Right ventricle myocardium superior (tissue), 1 donor: ENCODE measurements around the gene SEMA4D. TPM values are rescaled to one million over a fixed set of nuclear protein-coding genes. Genes with fewer than 3 reads are reported as not detected.

ENCODE experiments used
- ATAC-seq: fragments of 200-7000 bp; cut with Tn5 transposase; one replicate; pipeline ENCODE4 v1.9.1; 2020; ENCODE audit warnings: mild to moderate bottlenecking; ENCODE audit not compliant: poor library complexity
- DNase-seq: peaks from one replicate; pipeline ENCODE4 v3.0.0-alpha.2; 2020
- intact Hi-C: fragments of 100-400 bp; cut with DNase I; formaldehyde crosslinking; loops from one replicate; pipeline ENCODE4 v1.11.2; 2022
- total RNA-seq: library from RNA; stranded (reverse); fragmentation: NEBNext Ultra II Directional; extraction: Animal tissue kit (Norgen Biotek cat#: 25700); gene quantifications from one replicate; pipeline ENCODE4 v1.2.1, GENCODE V29; 2021
- donor health status: DM: no; HTN: yes; CAD: no; lungs with severe emphysema.

The SEMA4D gene
- total RNA-seq, 1 donor from 2014 or later, result 18.7 TPM

DNA sequence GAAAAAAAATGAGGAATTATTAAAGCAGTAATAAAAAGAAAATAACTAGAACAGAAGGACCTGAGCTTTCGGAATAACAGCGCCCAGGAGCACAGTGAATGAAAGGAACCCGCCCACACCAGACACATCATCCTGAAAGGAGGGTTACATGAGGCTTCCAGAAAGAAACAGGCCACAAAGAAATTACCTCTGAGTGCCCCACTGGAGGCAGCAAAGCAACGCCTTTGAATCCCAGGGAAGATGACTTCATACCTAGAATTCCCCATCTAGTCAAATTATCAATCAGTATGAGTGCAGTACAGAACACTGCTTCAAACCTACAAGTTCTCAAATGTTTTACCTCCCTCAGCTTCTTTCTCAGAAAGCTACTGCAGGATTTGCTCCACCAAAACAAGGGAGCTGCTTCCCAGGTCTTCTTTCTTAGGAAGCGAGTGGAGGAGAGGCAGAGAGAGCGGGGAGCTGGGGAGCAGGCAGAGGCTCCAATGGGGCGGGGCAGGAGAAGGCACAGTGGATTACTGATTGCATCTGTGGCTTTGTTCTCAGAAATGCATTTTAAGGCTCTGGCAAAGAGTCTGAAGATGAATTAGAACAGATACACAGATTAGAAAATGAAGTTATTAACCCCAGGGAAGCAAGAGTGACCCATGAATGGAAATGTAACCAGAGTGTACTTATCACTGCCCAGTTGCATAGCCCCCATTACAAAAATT is 87.1 kb downstream of the SEMA4D start:
- intact Hi-C loops, result no loop called here
- no peak for DNase-seq
- ATAC-seq, result no peak

GRCh38 chr9:89410022-89410421 is 87.9 kb downstream of the SEMA4D start:
- ATAC-seq (no peak), DNase-seq (peak; percentile 1)
- intact Hi-C loops, result no loop called here

GRCh38 chr9:89409466-89409865 is 88.4 kb downstream of the SEMA4D start:
- ATAC-seq (no peak), DNase-seq (no peak)
- intact Hi-C loops, result no loop called here

GRCh38 chr9:89408628-89409101 is 89.2 kb downstream of the SEMA4D start:
- intact Hi-C loops, result no loop called here
- no peak for ATAC-seq
- no peak for DNase-seq

- ATAC-seq, result no peak
- DNase-seq, result no peak
These were observed 90.8 kb downstream of the SEMA4D start for GRCh38 chr9:89407070-89407469.

GRCh38 chr9:89405826-89406225 is 92.1 kb downstream of the SEMA4D start:
- DNase-seq (peak; percentile 73), ATAC-seq (peak; percentile 58)
- intact Hi-C loops, result no loop called here

More at GRCh38 chr9:89407070-89407469, 90.8 kb downstream of the SEMA4D start:
- intact Hi-C loops, result no loop called here

DNA sequence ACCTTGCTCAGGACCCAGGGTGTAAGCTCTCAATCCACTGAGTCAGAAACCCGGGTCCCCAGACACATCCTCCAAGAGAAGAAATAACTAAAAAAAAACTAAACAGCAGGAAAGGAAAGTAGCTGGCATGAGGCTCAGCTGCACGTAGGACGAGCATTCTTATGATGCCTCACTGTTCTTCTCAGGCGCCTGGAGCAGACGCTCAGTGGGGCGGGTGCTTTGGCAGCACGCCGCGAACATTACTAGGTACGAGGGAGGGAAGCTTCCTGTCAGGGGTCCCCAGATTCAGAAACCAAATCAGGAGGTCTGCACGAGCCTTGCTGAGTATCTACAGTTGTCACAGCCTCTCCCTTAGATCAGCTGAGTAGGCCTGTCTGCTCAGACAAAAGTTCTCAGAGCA is 93.8 kb downstream of the SEMA4D start:
- DNase-seq (no peak), ATAC-seq (no peak)
- intact Hi-C loops, result no loop called here

DNA sequence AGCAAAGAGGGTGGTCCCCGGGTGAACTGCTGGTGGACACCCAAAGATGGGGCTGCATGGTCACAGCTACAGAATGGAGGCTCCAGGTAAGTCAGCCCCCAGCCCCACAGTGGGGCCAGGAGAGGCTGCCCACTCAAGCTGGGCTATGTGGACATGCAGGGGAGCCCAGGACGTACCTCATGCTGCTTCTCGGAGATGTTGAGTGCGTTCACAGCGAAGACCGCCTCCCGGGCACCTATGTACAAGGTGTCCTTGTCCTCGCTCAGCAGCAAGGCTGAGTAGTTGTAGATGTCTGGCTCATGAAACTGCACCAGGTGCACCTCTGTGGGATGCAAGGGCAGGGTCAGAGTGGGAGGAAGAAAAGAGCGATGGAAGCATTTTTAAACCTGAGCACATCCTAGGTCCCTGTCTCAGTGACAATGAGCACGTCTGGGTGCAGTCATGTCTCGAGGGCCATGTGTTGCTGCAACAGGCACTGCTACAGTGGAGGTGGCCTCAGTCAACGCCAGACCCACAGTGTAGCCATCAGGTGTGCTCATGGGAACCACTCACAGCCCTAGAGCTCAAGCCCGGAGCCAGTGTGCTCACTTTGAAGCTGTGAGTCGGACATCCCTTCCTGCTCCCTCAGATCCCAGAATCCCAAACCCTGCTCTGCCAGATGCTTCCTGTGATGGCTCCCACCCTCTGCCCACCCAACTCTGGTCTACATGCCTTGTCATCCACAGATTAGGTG is 95.1 kb downstream of the SEMA4D start:
- DNase-seq (no peak), ATAC-seq (no peak)
- intact Hi-C loops, result no loop called here

GRCh38 chr9:89400403-89401116 is 97.4 kb downstream of the SEMA4D start:
- ATAC-seq (peak; percentile 70), DNase-seq (no peak)
- intact Hi-C loops, result no loop called here

DNA sequence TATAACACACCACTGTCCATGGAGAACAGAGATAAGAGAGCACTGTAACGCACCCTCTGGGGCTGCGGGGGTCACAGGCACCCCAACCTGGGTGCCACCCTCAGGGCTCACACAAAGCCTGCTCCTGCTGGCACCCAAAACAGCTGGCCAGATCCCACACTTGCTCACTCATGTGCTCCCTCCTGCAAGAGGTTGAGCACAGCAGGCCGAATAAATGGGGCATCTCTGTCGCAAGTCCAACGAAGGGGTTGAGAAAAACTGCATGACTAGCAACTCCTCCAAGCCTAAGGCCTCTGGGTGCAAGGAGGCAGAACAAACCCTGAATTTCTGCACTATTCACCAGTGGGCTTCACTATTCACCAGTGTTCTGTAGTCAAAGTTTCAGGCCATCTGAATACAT is 99.3 kb downstream of the SEMA4D start:
- ATAC-seq (no peak), DNase-seq (no peak)
- intact Hi-C loops, result no loop called here

DNA sequence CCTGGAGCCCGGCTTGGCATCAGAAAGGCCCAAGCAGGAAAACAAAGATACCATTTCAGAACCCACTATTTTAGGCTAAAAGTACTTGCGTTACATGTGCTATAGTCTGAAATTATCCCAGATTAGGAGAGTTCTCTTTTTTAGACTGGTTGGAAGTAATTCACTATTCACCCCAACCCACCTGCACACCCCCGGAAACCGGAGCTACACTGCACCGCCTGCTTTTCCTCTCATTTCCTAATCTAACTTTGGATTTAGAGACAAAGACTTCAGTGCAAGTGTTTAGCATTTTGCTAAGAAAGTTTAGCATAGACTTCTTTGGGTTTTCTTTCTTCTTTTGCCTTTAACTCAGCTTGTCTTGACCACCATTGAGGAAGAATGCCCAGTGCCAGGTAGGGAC is 100.4 kb downstream of the SEMA4D start:
- no peak for DNase-seq
- intact Hi-C loops, result no loop called here
- no peak for ATAC-seq

GRCh38 chr9:89395931-89396710 is 101.8 kb downstream of the SEMA4D start:
- DNase-seq (no peak), ATAC-seq (no peak)
- intact Hi-C loops, result no loop called here

DNA sequence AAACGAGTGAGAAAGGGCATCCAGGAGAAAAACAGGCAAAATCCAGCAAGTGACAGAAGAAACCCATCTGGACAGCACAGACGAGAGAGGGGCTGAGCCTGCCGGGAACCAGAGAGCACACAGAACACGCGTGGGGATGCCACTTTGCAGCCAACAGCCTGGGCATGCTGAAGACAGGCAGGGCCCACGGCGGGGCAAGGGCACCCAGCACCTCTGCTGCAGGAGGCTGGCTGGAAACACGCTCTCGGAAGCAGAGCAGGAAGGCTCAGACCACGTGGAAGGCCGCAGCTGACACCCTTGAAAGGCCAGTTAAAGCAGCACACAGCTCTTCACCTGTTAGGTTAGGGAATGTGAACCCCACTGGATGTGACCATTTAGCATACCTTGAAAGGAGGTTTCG is 103.5 kb downstream of the SEMA4D start:
- no peak for ATAC-seq
- DNase-seq, result no peak
- intact Hi-C loops, result no loop called here

GRCh38 chr9:89391585-89391984 is 106.3 kb downstream of the SEMA4D start:
- no peak for ATAC-seq
- no peak for DNase-seq
- intact Hi-C loops, result no loop called here

DNA sequence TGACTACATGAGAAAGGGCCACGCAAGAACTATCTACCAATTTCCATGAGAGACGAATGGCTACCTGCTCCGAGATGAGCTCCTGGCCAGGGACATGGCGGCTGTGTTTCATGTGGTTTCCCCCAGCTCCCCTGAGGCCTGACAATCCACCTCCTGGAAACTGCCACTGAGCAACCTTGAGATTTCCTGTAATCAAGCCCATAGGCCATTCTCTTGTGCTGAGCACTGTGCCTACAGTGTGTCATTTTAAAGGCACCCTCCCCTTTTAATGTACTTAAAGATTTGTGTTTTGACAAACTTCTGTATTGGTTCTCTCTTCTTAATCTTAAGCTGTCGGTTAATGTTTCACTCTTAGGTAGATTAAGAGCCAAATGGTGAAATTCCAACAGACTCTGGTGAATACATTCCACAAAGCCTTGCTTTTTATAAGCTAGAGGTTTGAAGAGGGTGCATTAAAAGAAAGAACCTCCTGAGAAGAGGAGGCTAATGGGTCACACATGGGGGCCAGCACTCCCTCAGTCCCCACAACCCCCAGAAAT is 107.3 kb downstream of the SEMA4D start:
- intact Hi-C loops, result no loop called here
- ATAC-seq, result no peak
- no peak for DNase-seq

DNA sequence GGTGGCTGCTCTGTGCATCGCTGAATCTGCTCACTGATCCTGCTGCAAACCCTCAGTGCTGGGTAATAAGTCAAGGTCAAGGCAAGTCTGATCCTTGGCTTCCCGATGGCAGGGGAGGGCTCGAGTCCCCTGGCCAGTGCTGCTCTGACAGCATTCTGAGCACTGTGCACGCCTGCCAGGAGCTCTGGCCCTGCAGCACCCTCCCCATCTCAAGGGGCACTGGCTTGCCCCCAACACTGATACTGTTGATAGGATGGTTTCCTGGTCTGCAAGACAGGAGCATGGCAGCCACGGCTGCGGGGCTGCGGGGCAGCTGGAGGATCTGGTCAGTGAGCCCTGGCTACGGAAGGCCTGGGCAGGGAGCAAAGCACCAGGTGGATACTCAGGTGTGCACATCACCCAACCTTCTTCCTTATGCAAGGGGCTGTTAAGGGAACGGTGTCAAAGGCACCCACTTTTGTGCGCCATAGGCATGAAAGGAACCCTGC is 107.8 kb downstream of the SEMA4D start:
- intact Hi-C loops, result no loop called here
- no peak for DNase-seq
- no peak for ATAC-seq

DNA sequence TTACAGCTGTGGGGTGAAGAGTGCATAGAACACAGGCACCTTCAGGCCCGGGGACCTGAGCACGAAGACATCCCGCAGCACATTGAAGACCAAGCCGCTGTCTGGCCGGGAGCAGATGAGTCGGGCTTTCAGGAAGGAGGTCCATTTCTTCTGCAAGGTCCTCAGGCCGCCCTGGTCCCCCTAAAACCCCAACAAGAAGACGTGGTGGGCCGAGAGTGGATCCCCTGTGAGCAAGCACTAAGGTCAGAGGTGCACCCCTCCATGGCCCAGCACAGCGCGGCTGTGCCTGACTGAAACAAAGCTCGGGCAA is 109.1 kb downstream of the SEMA4D start:
- ATAC-seq (no peak), DNase-seq (no peak)
- intact Hi-C loops, result no loop called here

DNA sequence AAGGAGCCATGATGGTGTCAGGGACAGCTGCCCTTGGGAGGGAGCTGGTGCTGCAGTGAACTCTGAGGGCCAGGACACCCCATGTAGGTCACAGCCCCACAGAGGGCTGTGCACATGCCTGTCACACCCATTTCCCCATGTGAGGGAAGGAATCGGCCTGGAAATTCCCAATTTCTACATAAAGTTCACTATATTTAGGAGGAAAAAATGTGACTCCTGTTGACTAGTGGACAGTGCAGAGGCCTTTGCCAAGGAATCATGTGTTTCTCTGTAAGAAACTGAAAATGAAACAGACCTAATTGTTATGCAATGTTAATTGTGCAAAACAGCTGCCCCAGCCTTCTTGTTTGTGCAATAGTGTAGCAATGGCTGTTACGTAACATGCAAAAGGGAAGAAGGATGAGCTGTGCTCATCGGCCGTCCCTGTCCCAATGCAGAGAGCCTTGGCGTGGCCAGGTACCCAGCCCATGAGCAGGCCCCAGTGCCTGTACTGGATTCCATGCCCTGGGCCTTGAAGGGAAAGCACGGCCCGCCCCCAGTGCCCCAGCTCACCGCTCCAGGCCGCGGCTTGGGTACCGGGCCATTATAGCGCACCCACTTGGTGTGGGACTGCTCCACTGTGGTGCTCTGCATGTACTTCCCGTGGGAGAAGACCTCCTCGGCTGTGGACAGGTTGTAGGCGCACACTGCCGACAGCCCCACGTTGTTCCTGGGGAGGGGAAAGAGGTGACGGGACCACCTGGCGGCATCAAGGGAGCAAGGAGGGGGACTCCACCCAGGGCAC is 109.6 kb downstream of the SEMA4D start:
- ATAC-seq (peak; percentile 72), DNase-seq (peak; percentile 75)
- intact Hi-C loops, result no loop called here
